ENCODE measurements around the gene DUSP1. TPM values are rescaled to one million over a fixed set of nuclear protein-coding genes. Genes with fewer than 3 reads are reported as not detected.

The DUSP1 gene
- total RNA-seq, 1 donor from 2014 or later = 50.9 TPM

DNA sequence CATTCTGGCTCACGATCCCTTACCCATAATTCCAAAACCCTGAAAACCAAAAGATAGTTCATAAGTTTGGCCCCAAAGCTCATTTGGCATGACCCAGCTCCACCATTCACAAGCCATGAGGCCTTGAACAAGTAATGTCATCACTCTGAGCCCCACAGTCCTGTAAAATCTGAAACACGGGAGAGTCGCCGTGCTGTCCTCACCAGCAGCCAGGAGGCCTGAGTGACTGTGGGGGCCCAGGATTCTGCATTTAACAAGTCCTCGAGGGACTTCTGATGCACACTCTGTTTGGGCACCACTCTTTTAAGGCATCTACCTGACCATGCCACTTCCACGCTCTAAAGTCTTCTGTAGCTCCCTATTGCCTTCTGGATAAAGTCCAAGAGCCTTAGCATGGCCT is 40.8 kb downstream of the DUSP1 start:
- peaks cover 22% of the 10 kb centered on the region for H3K4me1 Mint-ChIP-seq (ENCODE audit: unreplicated experiment)
- H3K27me3 Mint-ChIP-seq = peaks cover 2% of the 10 kb centered on the region
- H3K36me3 Mint-ChIP-seq = no peaks in the 10 kb centered on the region
- TF ChIP-seq CTCF (conservative IDR thresholded peaks at IDR 0.05) = no peak
- H3K27ac Mint-ChIP-seq = no peak overlapping the region
- no peak overlapping the region for H3K4me3 Mint-ChIP-seq
- DNase-seq (ENCODE audit: extremely low spot score, unreplicated experiment) = no peak
- H3K9me3 Mint-ChIP-seq = no peaks in the 10 kb centered on the region

DNA sequence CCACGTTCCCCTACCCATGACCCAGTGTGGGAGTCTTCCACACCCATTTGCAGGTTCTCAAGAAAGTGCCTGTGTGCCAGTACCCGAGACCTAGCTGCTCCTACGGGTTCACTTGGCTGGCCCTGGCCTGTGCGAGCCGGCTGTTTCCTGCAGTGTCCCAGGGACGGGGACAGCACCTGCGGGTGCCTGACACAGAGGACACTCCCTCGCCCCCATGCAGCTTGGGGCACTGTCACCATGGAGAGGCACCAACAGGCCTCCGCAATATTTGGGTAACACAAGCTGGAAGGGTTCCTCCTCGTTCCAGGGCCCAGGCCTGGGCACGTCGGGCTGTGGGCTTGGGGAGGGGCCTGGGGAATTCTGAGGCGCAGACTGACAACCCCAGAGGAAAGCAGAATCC is 41.4 kb downstream of the DUSP1 start:
- H3K27ac Mint-ChIP-seq = no peak overlapping the region
- no peak for TF ChIP-seq CTCF (conservative IDR thresholded peaks at IDR 0.05)
- DNase-seq (ENCODE audit: extremely low spot score, unreplicated experiment) = no peak

GRCh38 chr5:172728481-172729241 is 42.3 kb downstream of the DUSP1 start:
- TF ChIP-seq CTCF (conservative IDR thresholded peaks at IDR 0.05) = no peak
- Mint-ChIP-seq H3K4me3 (no peak overlapping the region), H3K36me3 (no peaks in the 10 kb centered on the region), H3K4me1 (ENCODE audit: unreplicated experiment) (peaks cover 20% of the 10 kb centered on the region), H3K27me3 (peaks cover 2% of the 10 kb centered on the region), H3K27ac (no peak overlapping the region), H3K9me3 (no peaks in the 10 kb centered on the region)
- DNase-seq (ENCODE audit: extremely low spot score, unreplicated experiment) = no peak

More for the DNA sequence above, 41.4 kb downstream of the DUSP1 start:
- peaks cover 2% of the 10 kb centered on the region for H3K27me3 Mint-ChIP-seq
- no peaks in the 10 kb centered on the region for H3K9me3 Mint-ChIP-seq
- H3K4me1 Mint-ChIP-seq (ENCODE audit: unreplicated experiment) = peaks cover 20% of the 10 kb centered on the region
- no peaks in the 10 kb centered on the region for H3K36me3 Mint-ChIP-seq
- no peak overlapping the region for H3K4me3 Mint-ChIP-seq

- Mint-ChIP-seq H3K36me3 (no peaks in the 10 kb centered on the region), H3K4me1 (ENCODE audit: unreplicated experiment) (peaks cover 13% of the 10 kb centered on the region), H3K4me3 (no peak overlapping the region), H3K27ac (peak overlapping the region; percentile 51), H3K27me3 (peaks cover 2% of the 10 kb centered on the region), H3K9me3 (no peaks in the 10 kb centered on the region)
- no peak for TF ChIP-seq CTCF (conservative IDR thresholded peaks at IDR 0.05)
- DNase-seq (ENCODE audit: extremely low spot score, unreplicated experiment) = no peak
Measured at GRCh38 chr5:172727551-172727950, 43.4 kb downstream of the DUSP1 start.

DNA sequence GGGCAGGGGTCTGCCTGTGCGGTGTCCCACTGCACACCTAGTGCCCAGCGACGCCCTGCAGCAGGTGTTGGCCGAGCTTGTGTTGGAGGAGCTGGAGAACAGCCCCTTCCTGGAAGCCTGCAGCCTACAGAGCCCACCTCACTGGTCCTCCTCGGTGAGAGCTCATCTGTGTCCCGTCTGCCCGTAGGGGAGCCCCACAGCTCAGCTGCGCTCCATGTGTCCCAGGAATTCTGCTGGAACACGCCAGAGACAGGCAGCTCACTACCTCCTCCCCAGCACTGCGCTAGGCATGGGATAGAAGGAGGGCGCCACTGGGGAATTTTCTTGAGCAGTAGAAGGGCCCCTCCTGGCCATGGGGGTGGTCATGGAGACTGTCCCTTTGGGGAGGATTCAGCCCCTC is 44.0 kb downstream of the DUSP1 start:
- H3K4me1 Mint-ChIP-seq (ENCODE audit: unreplicated experiment) = peaks cover 18% of the 10 kb centered on the region
- H3K9me3 Mint-ChIP-seq = no peaks in the 10 kb centered on the region
- H3K4me3 Mint-ChIP-seq = no peak overlapping the region
- no peak overlapping the region for H3K27ac Mint-ChIP-seq
- DNase-seq (ENCODE audit: extremely low spot score, unreplicated experiment) = no peak
- peaks cover 2% of the 10 kb centered on the region for H3K27me3 Mint-ChIP-seq
- no peak for TF ChIP-seq CTCF (conservative IDR thresholded peaks at IDR 0.05)
- no peaks in the 10 kb centered on the region for H3K36me3 Mint-ChIP-seq

Measured in type B pancreatic cell (in vitro differentiated cells).